Non-pigmented ciliary epithelial cell (primary cell): ENCODE data around the gene PURA.

ENCODE experiments used
- DNase-seq: peaks from one replicate; pipeline ENCODE4 v3.0.0-alpha.2; 2010; ENCODE audit warnings: low read depth

PURA gene

GRCh38 chr5:140159014-140159927 lies 45.4 kb downstream of the PURA start:
- no peak for DNase-seq

DNA sequence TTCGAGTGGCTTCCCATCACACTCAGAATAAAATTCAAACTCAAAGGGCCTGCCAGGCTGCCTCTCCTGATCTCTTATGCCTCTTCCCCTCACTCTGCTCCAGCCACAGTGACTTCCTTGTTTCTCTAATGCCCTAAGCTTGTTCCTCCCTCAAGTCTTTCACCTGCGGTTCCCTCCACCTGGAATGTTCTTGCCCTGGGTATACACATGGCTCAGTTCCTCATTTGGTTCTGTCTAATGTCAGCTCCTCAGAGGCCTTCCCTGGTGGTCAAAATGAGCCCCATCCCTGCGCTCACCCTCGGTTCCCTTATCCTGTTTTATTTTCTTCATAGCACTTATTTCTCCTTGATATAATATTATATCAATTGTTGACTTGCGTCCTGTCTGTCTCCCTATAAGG lies 48.4 kb downstream of the PURA start:
- no peak for DNase-seq

DNA sequence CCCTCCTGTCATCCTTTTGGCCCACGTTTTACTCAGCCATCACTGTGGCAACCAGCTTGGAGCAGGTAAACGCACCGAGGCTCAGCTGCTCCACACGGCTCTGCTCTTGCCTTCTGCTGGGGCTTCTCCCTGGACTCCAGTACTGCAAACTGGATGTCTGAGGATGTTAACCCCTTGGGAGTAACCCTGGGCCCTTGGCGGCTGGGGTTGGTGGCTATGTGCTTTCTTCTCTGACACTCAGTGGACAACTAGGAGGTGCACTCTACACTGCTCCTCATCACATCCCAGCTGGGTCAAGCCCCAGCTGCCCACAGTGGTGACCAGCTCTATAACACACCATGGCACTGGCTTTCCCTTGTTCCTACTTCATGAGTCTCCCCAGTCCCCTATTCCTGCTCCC lies 48.9 kb downstream of the PURA start:
- no peak for DNase-seq

DNA sequence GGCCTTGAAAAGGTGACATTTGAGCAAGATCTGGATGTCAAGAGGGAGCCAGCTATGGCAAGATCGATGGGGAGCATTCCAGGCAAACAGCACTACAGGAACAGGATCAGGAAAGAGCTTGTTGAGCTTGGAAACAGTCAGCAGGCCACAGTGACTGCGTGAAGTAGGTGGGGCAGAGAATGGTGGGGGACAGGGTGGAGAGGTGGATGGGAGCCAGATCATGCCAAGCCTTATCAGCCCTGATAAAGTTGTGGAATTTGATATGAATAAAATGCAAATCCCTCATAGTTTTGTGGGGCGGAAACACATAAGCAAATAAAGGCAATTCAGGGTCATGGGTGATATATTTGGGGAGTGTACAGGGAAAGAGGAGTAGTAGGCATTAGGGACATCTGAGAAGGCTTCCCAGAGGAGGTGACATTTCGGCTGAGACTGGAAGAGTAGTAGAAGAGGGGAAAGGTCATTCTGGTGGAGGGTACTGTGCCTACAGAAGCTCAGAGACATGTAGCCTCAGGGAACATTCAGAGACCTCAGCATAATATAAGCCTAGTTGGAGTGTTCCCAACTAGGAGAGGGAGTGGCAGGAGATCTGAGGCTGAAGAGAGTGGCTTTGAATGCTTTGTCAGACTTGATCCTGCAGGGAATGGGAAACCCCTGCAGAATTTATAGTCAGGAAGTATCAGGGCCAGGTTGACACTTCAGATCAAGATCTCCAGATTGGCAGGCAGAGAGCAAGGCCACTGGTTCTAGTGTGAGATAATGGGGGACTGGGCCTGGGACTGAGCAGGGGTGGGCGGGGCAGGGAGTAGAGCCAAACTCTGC lies 51.4 kb downstream of the PURA start:
- DNase-seq, result no peak

DNA sequence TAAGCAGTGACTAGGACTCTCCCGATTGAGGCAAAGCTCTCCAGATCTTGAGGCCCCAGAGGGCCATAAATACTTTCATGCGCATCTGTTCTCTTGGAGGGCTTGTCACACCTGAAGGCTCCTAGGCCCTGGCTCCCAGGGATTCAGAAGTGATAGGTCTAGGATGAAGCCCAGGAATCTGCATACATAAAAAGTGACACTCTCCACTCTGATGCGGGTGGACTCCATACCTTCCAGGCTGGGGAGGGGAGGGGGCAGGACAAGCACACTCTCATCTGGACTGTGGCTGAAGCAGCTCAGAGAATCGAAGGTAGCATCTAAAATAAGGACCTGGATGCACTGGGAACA lies 52.0 kb downstream of the PURA start:
- no peak for DNase-seq

DNA sequence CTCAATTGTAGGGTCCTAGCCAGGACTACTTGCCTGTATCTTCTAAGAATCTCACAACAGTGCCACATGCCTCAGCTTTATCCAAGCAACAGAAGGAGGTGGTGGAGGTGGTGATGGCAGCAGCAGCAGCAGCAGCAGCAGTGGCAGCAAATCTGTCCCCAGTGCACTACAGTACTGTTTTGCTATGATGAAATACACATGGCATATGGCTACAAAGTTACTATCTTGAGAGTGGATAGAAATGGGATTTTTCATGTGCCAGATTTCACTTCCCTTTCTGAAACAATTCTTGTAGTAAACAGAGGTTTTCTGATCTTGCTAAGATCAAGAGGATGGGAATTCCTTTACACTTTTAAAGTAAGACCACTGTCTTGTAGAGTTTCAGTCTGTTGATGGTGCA lies 53.0 kb downstream of the PURA start:
- DNase-seq, result no peak

- no peak for DNase-seq
Observed at GRCh38 chr5:140168371-140168770, 54.5 kb downstream of the PURA start.

DNA sequence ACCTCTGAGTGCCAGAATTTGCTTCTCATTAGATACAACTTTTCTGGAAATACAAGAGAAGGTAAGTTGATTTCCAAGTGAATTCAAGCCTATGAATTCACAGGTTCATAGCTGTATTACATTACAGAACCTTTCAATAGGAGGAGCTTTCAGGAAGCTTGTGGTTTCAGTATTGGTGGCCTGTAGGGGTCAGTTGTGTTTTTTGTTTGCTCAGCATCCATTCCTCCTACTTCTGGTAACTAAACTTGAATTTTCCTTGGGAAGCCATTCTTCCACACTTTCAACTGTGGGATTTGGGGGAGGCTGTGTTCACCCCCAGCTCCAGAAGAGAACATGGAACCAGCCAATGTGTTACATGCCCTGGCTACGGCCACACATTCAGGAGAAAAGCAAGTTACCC lies 55.5 kb downstream of the PURA start:
- DNase-seq, result no peak

DNA sequence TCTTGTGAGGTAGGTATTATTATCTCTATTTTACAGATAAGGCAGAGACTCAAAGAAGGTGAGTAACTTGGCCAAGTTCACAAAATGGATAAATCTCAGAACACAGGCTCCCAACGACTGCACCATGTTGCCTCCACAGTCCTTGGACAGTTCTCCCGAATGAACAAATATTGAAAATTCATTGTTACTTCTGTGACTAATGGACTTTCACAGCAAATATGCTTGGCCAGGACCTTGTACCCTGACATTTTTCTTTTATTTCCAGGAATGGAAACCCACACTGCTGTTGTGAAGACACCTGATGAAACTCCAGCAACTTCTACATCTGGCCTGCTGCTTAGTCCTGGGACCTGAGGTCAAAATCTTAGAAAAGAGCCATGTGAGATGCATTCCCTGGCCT lies 58.6 kb downstream of the PURA start:
- no peak for DNase-seq

- DNase-seq, result no peak
Observed at GRCh38 chr5:140174014-140174413, 60.1 kb downstream of the PURA start.

DNA sequence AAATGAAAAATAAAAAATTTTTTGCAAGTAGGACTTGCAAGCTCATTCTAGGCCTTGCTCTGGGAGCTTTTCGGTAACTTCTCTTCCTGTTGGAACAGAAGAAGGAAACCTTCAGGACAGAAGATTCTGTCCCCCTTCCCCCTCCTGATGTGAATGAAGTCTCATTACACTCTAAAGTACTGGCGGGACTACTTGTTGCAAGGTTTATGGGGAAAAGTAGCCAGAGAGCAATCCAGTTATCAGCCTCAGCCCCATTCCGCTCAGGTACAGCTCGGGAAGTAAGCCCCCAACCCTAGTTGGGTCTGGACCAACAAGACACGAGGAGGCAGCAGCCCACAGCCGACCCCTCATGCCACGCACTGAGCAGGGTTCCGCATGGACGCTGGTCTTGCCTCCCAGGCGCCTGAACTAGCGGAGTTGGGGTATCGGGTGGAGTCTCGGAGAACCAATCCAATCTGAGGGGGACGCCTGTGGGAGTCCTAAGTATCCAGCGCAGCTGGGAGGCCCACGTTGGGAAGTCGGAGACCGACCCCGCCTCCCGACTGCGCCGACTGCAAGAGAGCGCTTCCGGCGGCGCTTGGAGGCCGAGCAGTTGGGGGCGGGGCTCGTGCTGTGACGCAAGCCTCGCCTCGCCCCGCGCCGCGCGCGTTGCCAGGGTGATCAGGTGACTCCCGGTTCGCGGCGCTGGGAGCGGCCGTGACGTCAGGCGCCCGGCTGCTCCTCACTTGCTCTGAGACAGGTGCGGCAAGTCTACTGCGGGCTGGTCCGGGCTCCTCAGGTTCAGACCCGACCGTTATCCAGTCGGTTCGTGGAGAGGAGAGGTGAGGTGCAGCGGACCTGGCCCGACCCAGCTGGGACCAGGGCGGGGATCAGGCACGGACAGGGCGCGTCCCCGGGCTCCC lies 60.8 kb downstream of the PURA start, which contains the start of gene CYSTM1:
TSS of gene CYSTM1 (plus strand) at position 724 of the 902 bp plus-strand sequence. CDS start 19,278 bp downstream, outside the sequence.
- DNase-seq, result peak; percentile 73
